SKM-1 (cell line): ENCODE measurements around the gene NPAS2.

Experiments
- DNase-seq: peaks from one replicate; lab custom pipeline; 2025; ENCODE audit not compliant: unreplicated experiment; lab: John Stamatoyannopoulos, UW

NPAS2 gene

GRCh38 chr2:101004620-101005325 is 184.8 kb downstream of the NPAS2 start:
- DNase-seq, result no peak

DNA sequence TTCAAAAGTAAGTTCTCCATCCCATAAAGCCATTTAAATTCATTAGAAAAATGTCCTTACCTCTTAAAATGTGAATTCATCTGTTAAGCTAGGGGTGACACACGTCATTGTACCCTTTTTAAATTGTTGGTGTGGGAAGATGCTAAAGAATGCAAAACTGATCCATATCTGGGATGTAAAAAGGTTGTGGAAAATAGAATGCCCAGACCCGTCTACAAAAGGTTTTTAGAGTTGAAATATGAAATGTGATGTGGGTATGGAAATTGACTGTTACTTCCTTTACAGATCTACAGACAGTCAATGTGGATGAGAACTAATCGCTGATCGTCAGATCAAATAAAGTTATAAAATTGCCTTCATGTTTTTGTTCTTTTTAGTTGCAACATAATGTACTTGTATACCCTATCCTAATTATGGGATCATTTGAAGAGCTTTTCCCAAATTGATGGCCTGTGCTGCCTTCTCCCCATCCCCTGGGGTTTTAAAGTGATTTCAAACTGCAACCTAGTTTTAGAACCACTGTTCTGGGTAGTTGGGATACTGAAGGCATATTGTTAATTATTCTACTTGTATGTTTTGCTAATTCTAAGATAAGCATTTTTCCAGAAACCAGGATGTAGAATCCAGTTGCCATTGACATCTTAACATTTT is 186.3 kb downstream of the NPAS2 start:
- no peak for DNase-seq

DNA sequence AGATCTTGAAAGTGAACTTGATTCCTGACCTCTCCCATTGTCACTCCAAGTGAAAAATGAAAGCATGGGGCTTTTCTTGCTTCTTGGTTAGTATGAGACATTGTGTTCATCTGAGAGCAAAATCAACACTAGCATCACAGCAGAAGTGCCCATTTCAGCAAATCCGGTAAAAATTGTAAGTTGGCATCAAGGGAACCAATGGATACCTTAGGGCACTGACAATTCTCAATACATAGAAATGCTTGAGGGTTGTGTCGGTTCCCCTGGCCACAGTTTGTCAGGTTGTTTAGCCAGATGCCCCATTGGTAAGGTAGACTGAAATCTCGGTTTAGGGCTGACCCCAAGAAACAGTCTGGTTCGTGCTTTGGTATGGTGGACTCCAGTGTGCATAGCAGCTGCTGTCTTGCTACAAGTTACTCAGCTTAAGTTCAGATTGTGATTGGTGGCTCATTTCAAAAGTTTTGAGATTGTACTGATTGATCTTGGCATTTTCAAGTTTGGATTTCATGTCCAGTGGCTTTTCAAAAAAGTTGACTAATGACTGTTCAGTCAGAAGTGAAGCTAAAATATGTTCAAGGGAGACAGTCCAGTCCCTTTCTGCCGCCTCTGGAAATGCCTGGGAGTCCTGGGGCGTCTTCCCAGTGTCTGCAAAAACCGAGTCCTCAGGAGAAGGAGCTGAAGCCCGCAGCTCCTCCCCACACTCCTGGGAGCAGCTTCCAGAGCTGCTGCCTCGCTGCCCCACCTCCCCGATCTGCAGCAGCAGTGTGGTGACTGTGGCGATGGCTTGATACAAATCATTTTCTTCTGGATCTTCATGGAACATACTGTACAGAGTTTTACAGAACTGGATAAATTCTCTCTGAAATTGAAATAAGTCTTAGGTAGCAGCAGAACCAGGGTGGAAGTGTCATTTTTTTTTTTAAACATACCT is 187.7 kb downstream of the NPAS2 start:
- no peak for DNase-seq

DNA sequence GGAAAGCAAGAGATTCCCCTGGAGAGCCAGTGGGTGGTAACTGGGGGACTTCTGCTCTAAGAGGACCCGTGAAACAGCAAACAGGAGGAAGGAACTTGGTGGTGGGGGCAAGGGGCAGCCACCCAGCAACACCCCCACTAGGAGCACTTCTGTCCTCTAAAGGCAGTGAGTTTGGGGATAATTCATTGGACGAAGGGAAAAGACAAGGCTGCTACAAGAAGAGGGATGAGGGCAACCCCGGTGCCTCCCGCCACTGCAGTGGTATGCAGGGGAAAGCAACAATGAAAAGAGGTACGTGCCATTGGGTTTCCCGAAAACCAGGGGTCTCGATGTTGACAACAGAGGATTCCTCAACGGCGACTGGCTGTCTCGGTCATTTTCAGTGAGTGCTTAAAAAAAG is 191.2 kb downstream of the NPAS2 start:
- no peak for DNase-seq

DNA sequence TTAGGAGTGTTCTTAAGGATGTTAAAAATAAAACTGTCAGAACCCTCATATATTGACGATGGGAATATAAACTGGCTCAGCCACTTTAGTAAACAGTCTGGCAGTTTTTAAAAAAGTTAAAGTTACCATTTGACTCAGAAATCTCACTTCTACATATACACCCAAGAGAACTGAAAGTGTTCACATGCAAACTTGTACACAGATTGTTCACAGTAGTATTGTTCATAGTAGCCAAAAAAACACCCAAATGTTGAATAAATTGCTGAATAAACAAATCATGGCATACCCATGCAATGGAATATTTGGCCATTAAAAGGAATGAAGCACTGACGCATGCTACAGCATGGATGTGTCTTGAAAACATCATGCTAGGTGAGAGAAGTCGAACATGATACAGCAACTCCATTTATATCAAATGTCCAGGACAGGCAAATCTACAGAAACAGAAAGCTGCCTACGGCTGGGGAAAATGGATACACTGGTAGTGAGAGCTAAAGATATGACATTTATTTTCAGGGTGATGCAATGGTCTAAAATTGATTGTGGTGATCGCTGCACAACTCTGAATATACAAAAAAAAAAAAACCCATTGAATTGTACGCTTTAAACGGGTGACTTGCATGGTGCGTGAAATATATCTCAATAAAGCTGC is 192.2 kb downstream of the NPAS2 start:
- DNase-seq, result no peak

GRCh38 chr2:101012706-101013181 is 192.8 kb downstream of the NPAS2 start:
- no peak for DNase-seq

DNA sequence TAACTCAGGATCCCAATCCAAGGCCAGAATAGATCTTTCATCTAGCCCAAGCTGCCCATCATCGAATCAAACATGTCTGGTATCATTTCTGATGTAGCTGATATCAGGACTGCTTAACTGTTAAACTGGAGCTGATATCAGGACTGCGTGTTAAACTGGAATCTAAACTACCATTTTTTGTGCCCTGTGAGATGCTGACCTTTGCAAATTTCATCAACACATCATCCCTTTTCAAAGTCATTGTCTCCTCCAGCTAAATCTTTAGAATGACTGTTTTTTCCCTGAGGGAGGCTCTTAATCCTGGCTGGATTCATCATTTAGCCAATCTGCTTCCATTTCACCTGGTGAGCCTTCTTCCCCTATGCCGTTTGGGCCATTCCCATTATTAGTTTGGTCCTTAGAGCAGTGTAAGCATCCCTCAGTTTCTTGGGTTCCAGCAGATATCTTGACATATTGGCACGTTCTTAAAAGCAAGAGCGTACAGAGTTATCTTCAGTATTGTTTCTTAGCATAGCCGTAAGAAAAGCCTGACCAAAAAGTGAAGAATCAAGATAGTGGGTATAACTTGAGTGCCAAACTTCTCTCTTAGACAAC is 194.4 kb downstream of the NPAS2 start:
- no peak for DNase-seq

DNA sequence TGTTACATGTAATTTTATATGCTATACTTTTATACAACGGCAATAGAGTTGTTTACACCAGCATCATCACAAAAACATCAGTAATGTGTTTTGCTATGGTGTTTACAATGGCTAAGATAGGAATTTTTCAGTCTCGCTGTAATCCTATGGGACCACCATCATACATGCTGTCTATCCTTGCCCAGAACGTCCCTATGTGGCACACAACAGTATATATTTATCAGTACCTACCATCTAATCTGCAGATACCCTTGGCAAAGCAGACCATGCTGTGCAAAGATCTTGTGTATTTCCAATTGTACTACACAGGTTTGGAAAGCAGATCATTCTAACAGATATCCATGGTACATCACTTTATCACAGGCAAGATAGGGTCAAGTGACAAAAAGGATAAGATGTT is 197.4 kb downstream of the NPAS2 start:
- DNase-seq, result no peak

DNA sequence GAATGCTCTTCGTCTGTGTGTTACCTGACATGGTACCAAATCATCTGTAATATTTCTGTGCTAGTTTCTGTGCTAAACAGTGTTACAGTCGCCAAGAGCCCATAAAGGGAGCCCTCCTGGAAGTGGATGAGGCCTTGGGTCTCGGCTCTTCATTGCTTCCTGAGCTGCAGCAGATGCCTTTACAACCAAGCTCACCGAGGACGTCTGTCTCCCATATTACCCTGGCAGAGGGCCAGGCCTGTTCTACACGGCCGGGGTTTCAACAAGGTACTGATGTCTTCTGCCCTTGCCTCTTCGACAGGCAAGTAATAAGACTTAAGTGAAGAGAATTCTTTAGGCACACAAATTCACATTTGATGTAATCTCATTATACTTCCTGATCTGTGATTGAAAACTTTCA is 199.0 kb downstream of the NPAS2 start:
- no peak for DNase-seq

GRCh38 chr2:101022221-101022620 is 202.3 kb downstream of the NPAS2 start:
- no peak for DNase-seq

DNA sequence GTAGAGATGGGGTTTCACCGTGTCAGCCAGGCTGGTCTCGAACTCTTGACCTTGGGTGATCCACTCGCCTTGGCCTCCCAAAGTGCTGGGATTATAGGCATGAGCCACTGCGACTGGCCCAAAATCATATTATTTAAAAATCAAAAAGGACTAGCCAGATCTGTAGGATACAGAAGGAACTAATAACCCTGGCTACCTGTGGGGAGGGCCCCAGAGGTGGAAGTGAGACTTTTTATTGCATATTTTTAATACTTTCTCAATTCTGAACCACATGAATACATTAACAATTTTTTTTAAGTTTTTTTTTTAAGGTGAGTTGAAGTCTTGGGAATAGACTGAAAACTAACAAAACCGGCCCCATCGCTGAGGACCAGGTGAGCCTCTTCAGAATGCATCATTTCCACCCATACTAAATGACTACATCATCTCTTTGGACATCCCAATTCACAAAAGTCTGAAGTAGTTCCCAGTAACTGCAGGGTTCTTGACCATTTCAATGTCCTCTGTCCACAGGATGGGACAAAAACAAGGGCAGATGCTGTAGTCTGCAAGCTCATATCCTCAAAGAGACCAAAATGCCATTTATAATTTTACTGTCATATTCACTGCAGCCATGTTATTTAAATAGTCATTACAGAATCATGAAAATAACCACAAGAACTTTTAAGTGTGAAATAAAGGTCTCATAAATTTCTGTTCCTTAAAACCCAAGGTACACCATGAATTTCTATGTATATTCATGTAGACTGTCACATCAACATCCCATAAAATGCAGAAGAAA is 203.6 kb downstream of the NPAS2 start:
- no peak for DNase-seq

GRCh38 chr2:101025561-101025960 is 205.6 kb downstream of the NPAS2 start:
- DNase-seq, result no peak

GRCh38 chr2:101026253-101026701 is 206.3 kb downstream of the NPAS2 start:
- DNase-seq, result no peak

GRCh38 chr2:101026923-101027469 is 207.1 kb downstream of the NPAS2 start:
- no peak for DNase-seq

DNA sequence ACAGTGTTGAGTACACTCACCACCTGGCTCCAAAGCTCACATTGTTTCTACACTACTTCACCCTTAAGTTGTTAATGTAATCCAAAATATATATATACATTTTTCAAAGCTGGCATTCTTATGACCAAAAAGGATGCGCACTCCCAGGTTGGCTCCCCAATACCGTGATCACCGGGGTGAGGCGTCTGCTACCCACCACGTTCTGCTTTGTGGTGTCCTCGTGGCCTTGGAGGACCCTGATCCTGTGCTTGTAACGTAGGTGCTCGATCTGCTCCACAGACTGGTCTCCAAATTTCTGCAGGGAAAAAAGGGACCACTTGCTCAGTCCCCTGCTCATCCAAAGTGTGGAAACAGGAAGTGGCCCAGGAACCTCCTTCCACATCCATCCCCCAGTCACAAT is 207.9 kb downstream of the NPAS2 start:
- DNase-seq, result no peak

- DNase-seq, result no peak
Measured at GRCh38 chr2:101030866-101031554, 211.1 kb downstream of the NPAS2 start.

GRCh38 chr2:101032084-101032776 is 212.3 kb downstream of the NPAS2 start:
- no peak for DNase-seq

GRCh38 chr2:101036562-101036961 is 216.6 kb downstream of the NPAS2 start:
- no peak for DNase-seq
